Stimulated activated CD4-positive, alpha-beta T cell treated with anti-CD3 and anti-CD28 coated beads, Interleukin-1b, Interleukin-23, amount 100 ng/mL, for 1 hour (primary cell): ENCODE data around the gene SREBF2.
A peak's percentile ranks its signal among the peaks of the same experiment; 100 is the strongest.

ENCODE experiments used
- DNase-seq, 2 donors: peaks; one replicate each; pipeline ENCODE4 v3.0.0-alpha.2; 2020; ENCODE audit warnings: low read depth in 2 of 2

The SREBF2 gene

GRCh38 chr22:41908411-41909309, 75.8 kb downstream of the SREBF2 start:
- no peak for DNase-seq

- DNase-seq, result no peak
These were observed 76.6 kb downstream of the SREBF2 start for GRCh38 chr22:41909310-41910049.

- no peak for DNase-seq
These were observed 77.4 kb downstream of the SREBF2 start for GRCh38 chr22:41910050-41911000.

GRCh38 chr22:41911001-41911611, 78.2 kb downstream of the SREBF2 start:
- DNase-seq, result no peak

- DNase-seq, result no peak
These were observed 79.6 kb downstream of the SREBF2 start for GRCh38 chr22:41912338-41913039.

- no peak for DNase-seq
These were observed 80.3 kb downstream of the SREBF2 start for GRCh38 chr22:41913040-41913719.

GRCh38 chr22:41913842-41914534, 81.1 kb downstream of the SREBF2 start:
- no peak for DNase-seq

- no peak for DNase-seq
These were observed 81.7 kb downstream of the SREBF2 start for GRCh38 chr22:41914611-41915034.

- DNase-seq, result peak; percentile 24 to 40
These were observed 82.3 kb downstream of the SREBF2 start, which contains the start of gene SHISA8 for GRCh38 chr22:41915035-41915785. Gene SHISA8, minus strand, starts transcription at chr22:41915074. Its CDS starts 407 bp downstream, at chr22:41914667.

GRCh38 chr22:41915786-41916493, 83.0 kb downstream of the SREBF2 start:
- no peak for DNase-seq

GRCh38 chr22:41916745-41917358, 83.9 kb downstream of the SREBF2 start:
- DNase-seq, result no peak

- DNase-seq, result no peak
These were observed 84.5 kb downstream of the SREBF2 start for GRCh38 chr22:41917375-41917902.

GRCh38 chr22:41917903-41918791, 85.2 kb downstream of the SREBF2 start:
- DNase-seq, result no peak

GRCh38 chr22:41919357-41920224, 86.7 kb downstream of the SREBF2 start:
- no peak for DNase-seq
